ENCODE data around the gene PSEN2. TPM values are rescaled to one million over a fixed set of nuclear protein-coding genes. Genes with fewer than 3 reads are reported as not detected.

The PSEN2 gene
- total RNA-seq, 4 donors from 2014 or later: 24.8 to 41.4 (median 34.1) TPM

DNA sequence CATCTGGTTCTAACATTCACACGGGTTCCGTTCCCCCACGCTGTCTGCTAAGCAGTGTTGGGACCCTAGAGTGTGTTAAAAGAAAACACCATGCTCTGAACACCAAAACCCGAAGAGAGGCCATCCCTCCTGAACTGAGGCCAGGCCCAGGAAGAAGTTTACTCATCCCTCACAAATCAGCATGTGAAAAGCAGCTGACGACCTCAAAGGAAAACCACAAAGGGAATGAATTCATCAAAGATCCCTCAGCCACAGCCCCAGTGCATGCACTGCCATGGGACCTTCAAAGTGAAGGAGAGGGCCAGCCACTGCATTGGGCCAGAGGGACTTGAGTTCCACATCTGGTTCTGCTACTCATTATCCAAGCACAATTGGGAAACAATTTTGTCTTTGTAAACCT, 7.0 kb upstream of the PSEN2 start:
- Histone ChIP-seq H3K36me3 (no peaks in the 10 kb centered on the region), H3K4me3 (no peak overlapping the region), H3K4me1 (no peaks in the 10 kb centered on the region), H3K27ac (no peak overlapping the region), H3K9me3 (no peaks in the 10 kb centered on the region), H3K27me3 (no peaks in the 10 kb centered on the region)
- in situ Hi-C loops (cut with MboI; ENCODE audit: low sequenced_read_pairs in 4 of 4) (no loop called here), intact Hi-C loops (cut with DNase I; ENCODE audit: low total_unique reads) (no loop called here)
- ATAC-seq: peak; percentile 24 to 58
- peak in 1 of 2 donors; percentile 28 for DNase-seq
- TF ChIP-seq POLR2A (IDR thresholded peaks at IDR 0.05): no peak
- TF ChIP-seq CTCF (IDR thresholded peaks at IDR 0.05 in 4 of 5, conservative IDR thresholded peaks at IDR 0.05 in 1 of 5): no peak

DNA sequence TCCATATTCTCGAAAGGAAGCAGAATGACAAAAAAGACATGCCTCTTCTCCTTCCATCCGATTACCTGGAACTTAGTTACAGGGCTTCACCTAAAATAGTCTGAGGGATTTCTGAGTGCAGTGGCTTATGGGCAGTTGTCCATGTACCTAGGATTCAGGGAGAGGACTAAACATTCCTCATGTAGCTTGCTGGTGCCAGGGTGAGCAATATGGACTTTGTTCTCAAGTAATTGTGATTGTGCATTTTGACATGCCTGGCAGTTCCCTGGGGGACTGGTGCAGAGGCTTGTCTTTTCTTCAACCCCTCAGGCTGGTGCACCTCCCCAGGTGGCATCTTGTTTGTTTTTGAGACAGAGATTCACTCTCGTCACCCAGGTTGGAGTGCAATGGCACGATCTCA, 6.1 kb upstream of the PSEN2 start:
- intact Hi-C loops (cut with DNase I; ENCODE audit: low total_unique reads): no loop called here

DNA sequence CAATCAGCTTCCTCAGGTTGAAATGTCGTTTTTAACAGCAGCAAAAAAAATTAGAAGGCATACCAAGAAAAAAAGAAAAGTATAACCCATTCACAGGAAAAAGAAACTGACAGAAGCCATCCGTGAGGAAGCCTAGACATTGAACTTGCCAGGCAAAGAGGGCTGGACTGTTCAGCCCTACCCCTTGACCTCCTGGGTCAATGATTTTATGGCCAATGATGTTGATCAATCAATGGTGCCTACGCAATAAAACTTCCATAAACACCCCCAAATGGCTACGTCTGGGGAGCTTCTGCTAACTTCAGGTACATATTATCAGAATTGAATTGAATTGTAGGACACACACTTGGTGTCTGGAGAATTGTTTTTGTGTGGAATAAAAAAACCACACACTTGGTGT, 4.8 kb upstream of the PSEN2 start:
- Histone ChIP-seq H3K27ac (no peak overlapping the region), H3K4me3 (no peak overlapping the region), H3K9me3 (no peaks in the 10 kb centered on the region), H3K4me1 (peaks cover 0 to 5% of the 10 kb centered on the region in 2 donors), H3K36me3 (no peaks in the 10 kb centered on the region), H3K27me3 (no peaks in the 10 kb centered on the region)
- in situ Hi-C loops (cut with MboI; ENCODE audit: low sequenced_read_pairs in 4 of 4) (no loop called here), intact Hi-C loops (cut with DNase I; ENCODE audit: low total_unique reads) (no loop called here)
- TF ChIP-seq POLR2A (IDR thresholded peaks at IDR 0.05): no peak
- TF ChIP-seq CTCF (IDR thresholded peaks at IDR 0.05 in 4 of 5, conservative IDR thresholded peaks at IDR 0.05 in 1 of 5): no peak
- ATAC-seq (no peak), DNase-seq (no peak)

More for the DNA sequence above, 6.1 kb upstream of the PSEN2 start:
- no peaks in the 10 kb centered on the region for H3K9me3 ChIP-seq
- ATAC-seq (no peak), DNase-seq (no peak)
- in situ Hi-C loops (cut with MboI; ENCODE audit: low sequenced_read_pairs in 4 of 4): no loop called here
- no peaks in the 10 kb centered on the region for H3K4me1 ChIP-seq
- no peaks in the 10 kb centered on the region for H3K27me3 ChIP-seq
- no peak overlapping the region for H3K4me3 ChIP-seq
- H3K27ac ChIP-seq: no peak overlapping the region
- TF ChIP-seq CTCF (IDR thresholded peaks at IDR 0.05 in 4 of 5, conservative IDR thresholded peaks at IDR 0.05 in 1 of 5): no peak
- TF ChIP-seq POLR2A (IDR thresholded peaks at IDR 0.05): no peak
- no peaks in the 10 kb centered on the region for H3K36me3 ChIP-seq

- no peak for DNase-seq
- intact Hi-C loops (cut with DNase I; ENCODE audit: low total_unique reads): no loop called here
- in situ Hi-C loops (cut with MboI; ENCODE audit: low sequenced_read_pairs in 4 of 4): no loop called here
Measured at GRCh38 chr1:226867461-226868054, 2.9 kb upstream of the PSEN2 start.

More at GRCh38 chr1:226867461-226868054, 2.9 kb upstream of the PSEN2 start:
- Histone ChIP-seq H3K36me3 (no peaks in the 10 kb centered on the region), H3K4me3 (no peak overlapping the region), H3K27ac (no peak overlapping the region), H3K27me3 (no peaks in the 10 kb centered on the region), H3K9me3 (no peaks in the 10 kb centered on the region), H3K4me1 (peaks cover 18 to 21% of the 10 kb centered on the region in 2 donors)
- TF ChIP-seq CTCF (IDR thresholded peaks at IDR 0.05 in 4 of 5, conservative IDR thresholded peaks at IDR 0.05 in 1 of 5): no peak
- TF ChIP-seq POLR2A (IDR thresholded peaks at IDR 0.05): no peak
- no peak for ATAC-seq

Measured in gastrocnemius medialis (tissue), 4 donors.